ENCODE results near the gene JUND.

The JUND gene

GRCh38 chr19:18307271-18307681 lies 25.9 kb upstream of the JUND start:
- DNase-seq (ENCODE audit: low read depth) = no peak

GRCh38 chr19:18306888-18307260 lies 25.5 kb upstream of the JUND start:
- no peak for DNase-seq (ENCODE audit: low read depth)
- Histone ChIP-seq H3K27me3 (replicated peaks; ENCODE audit: control insufficient read depth, insufficient read depth, low read length) (no peaks in the 10 kb centered on the region), H3K9ac (ENCODE audit: low read length) (no peak overlapping the region), H3K4me3 (ENCODE audit: low read length) (no peak overlapping the region), H3K9me3 (ENCODE audit: control insufficient read depth, low read length) (no peaks in the 10 kb centered on the region), H3K4me1 (ENCODE audit: control insufficient read depth, insufficient read depth, low read length) (peaks cover 30% of the 10 kb centered on the region), H3K36me3 (ENCODE audit: control insufficient read depth, insufficient read depth, low read length, severe bottlenecking) (peaks cover 10% of the 10 kb centered on the region)

More at GRCh38 chr19:18307271-18307681, 25.9 kb upstream of the JUND start:
- peaks cover 30% of the 10 kb centered on the region for H3K4me1 ChIP-seq (ENCODE audit: control insufficient read depth, insufficient read depth, low read length)
- H3K36me3 ChIP-seq (ENCODE audit: control insufficient read depth, insufficient read depth, low read length, severe bottlenecking) = peaks cover 13% of the 10 kb centered on the region
- H3K4me3 ChIP-seq (ENCODE audit: low read length) = no peak overlapping the region
- no peak overlapping the region for H3K9ac ChIP-seq (ENCODE audit: low read length)
- no peaks in the 10 kb centered on the region for H3K27me3 ChIP-seq (replicated peaks; ENCODE audit: control insufficient read depth, insufficient read depth, low read length)
- no peaks in the 10 kb centered on the region for H3K9me3 ChIP-seq (ENCODE audit: control insufficient read depth, low read length)

- Histone ChIP-seq H3K4me1 (ENCODE audit: control insufficient read depth, insufficient read depth, low read length) (peaks cover 34% of the 10 kb centered on the region), H3K36me3 (ENCODE audit: control insufficient read depth, insufficient read depth, low read length, severe bottlenecking) (peaks cover 6% of the 10 kb centered on the region), H3K9me3 (ENCODE audit: control insufficient read depth, low read length) (no peaks in the 10 kb centered on the region), H3K27me3 (replicated peaks; ENCODE audit: control insufficient read depth, insufficient read depth, low read length) (no peaks in the 10 kb centered on the region), H3K9ac (ENCODE audit: low read length) (no peak overlapping the region), H3K4me3 (ENCODE audit: low read length) (no peak overlapping the region)
- DNase-seq (ENCODE audit: low read depth) = no peak
These were observed 24.9 kb upstream of the JUND start for GRCh38 chr19:18306209-18306887.

GRCh38 chr19:18304458-18305310 lies 23.3 kb upstream of the JUND start:
- H3K27me3 ChIP-seq (replicated peaks; ENCODE audit: control insufficient read depth, insufficient read depth, low read length) = no peaks in the 10 kb centered on the region
- H3K36me3 ChIP-seq (ENCODE audit: control insufficient read depth, insufficient read depth, low read length, severe bottlenecking) = peaks cover 5% of the 10 kb centered on the region
- H3K4me1 ChIP-seq (ENCODE audit: control insufficient read depth, insufficient read depth, low read length) = peaks cover 41% of the 10 kb centered on the region
- no peaks in the 10 kb centered on the region for H3K9me3 ChIP-seq (ENCODE audit: control insufficient read depth, low read length)
- DNase-seq (ENCODE audit: low read depth) = peak; percentile 92
- peak overlapping the region; percentile 98 for H3K9ac ChIP-seq (ENCODE audit: low read length)
- peak overlapping the region; percentile 80 for H3K4me3 ChIP-seq (ENCODE audit: low read length)

GRCh38 chr19:18304208-18304457 lies 22.7 kb upstream of the JUND start:
- Histone ChIP-seq H3K9ac (ENCODE audit: low read length) (peak overlapping the region; percentile 98), H3K9me3 (ENCODE audit: control insufficient read depth, low read length) (no peaks in the 10 kb centered on the region), H3K4me3 (ENCODE audit: low read length) (peak overlapping the region; percentile 80), H3K36me3 (ENCODE audit: control insufficient read depth, insufficient read depth, low read length, severe bottlenecking) (peaks cover 2% of the 10 kb centered on the region), H3K27me3 (replicated peaks; ENCODE audit: control insufficient read depth, insufficient read depth, low read length) (no peaks in the 10 kb centered on the region), H3K4me1 (ENCODE audit: control insufficient read depth, insufficient read depth, low read length) (peaks cover 41% of the 10 kb centered on the region)
- DNase-seq (ENCODE audit: low read depth) = no peak

- peaks cover 41% of the 10 kb centered on the region for H3K4me1 ChIP-seq (ENCODE audit: control insufficient read depth, insufficient read depth, low read length)
- no peaks in the 10 kb centered on the region for H3K9me3 ChIP-seq (ENCODE audit: control insufficient read depth, low read length)
- H3K9ac ChIP-seq (ENCODE audit: low read length) = peak overlapping the region; percentile 78
- no peak for DNase-seq (ENCODE audit: low read depth)
- H3K4me3 ChIP-seq (ENCODE audit: low read length) = no peak overlapping the region
- H3K36me3 ChIP-seq (ENCODE audit: control insufficient read depth, insufficient read depth, low read length, severe bottlenecking) = no peaks in the 10 kb centered on the region
- no peaks in the 10 kb centered on the region for H3K27me3 ChIP-seq (replicated peaks; ENCODE audit: control insufficient read depth, insufficient read depth, low read length)
These were observed 20.3 kb upstream of the JUND start for GRCh38 chr19:18301718-18302111.

- Histone ChIP-seq H3K36me3 (ENCODE audit: control insufficient read depth, insufficient read depth, low read length, severe bottlenecking) (no peaks in the 10 kb centered on the region), H3K4me3 (ENCODE audit: low read length) (peak overlapping the region; percentile 27), H3K27me3 (replicated peaks; ENCODE audit: control insufficient read depth, insufficient read depth, low read length) (no peaks in the 10 kb centered on the region), H3K9ac (ENCODE audit: low read length) (peak overlapping the region; percentile 78), H3K4me1 (ENCODE audit: control insufficient read depth, insufficient read depth, low read length) (peaks cover 41% of the 10 kb centered on the region), H3K9me3 (ENCODE audit: control insufficient read depth, low read length) (no peaks in the 10 kb centered on the region)
- DNase-seq (ENCODE audit: low read depth) = peak; percentile 72
These were observed 19.7 kb upstream of the JUND start for GRCh38 chr19:18300930-18301717.

GRCh38 chr19:18299654-18300053 lies 18.2 kb upstream of the JUND start:
- DNase-seq (ENCODE audit: low read depth) = no peak
- H3K36me3 ChIP-seq (ENCODE audit: control insufficient read depth, insufficient read depth, low read length, severe bottlenecking) = no peaks in the 10 kb centered on the region
- no peak overlapping the region for H3K9ac ChIP-seq (ENCODE audit: low read length)
- peaks cover 30% of the 10 kb centered on the region for H3K4me1 ChIP-seq (ENCODE audit: control insufficient read depth, insufficient read depth, low read length)
- no peaks in the 10 kb centered on the region for H3K9me3 ChIP-seq (ENCODE audit: control insufficient read depth, low read length)
- H3K4me3 ChIP-seq (ENCODE audit: low read length) = no peak overlapping the region
- H3K27me3 ChIP-seq (replicated peaks; ENCODE audit: control insufficient read depth, insufficient read depth, low read length) = no peaks in the 10 kb centered on the region

GRCh38 chr19:18298601-18299000 lies 17.2 kb upstream of the JUND start:
- Histone ChIP-seq H3K4me3 (ENCODE audit: low read length) (no peak overlapping the region), H3K36me3 (ENCODE audit: control insufficient read depth, insufficient read depth, low read length, severe bottlenecking) (no peaks in the 10 kb centered on the region), H3K9ac (ENCODE audit: low read length) (no peak overlapping the region), H3K4me1 (ENCODE audit: control insufficient read depth, insufficient read depth, low read length) (peaks cover 21% of the 10 kb centered on the region), H3K27me3 (replicated peaks; ENCODE audit: control insufficient read depth, insufficient read depth, low read length) (no peaks in the 10 kb centered on the region), H3K9me3 (ENCODE audit: control insufficient read depth, low read length) (no peaks in the 10 kb centered on the region)
- no peak for DNase-seq (ENCODE audit: low read depth)

GRCh38 chr19:18297308-18297707 lies 15.9 kb upstream of the JUND start:
- H3K27me3 ChIP-seq (replicated peaks; ENCODE audit: control insufficient read depth, insufficient read depth, low read length) = no peaks in the 10 kb centered on the region
- peak; percentile 41 for DNase-seq (ENCODE audit: low read depth)

GRCh38 chr19:18295034-18295451 lies 13.6 kb upstream of the JUND start:
- DNase-seq (ENCODE audit: low read depth) = no peak

More at GRCh38 chr19:18297308-18297707, 15.9 kb upstream of the JUND start:
- H3K4me3 ChIP-seq (ENCODE audit: low read length) = no peak overlapping the region
- no peaks in the 10 kb centered on the region for H3K9me3 ChIP-seq (ENCODE audit: control insufficient read depth, low read length)
- H3K9ac ChIP-seq (ENCODE audit: low read length) = no peak overlapping the region
- H3K4me1 ChIP-seq (ENCODE audit: control insufficient read depth, insufficient read depth, low read length) = peaks cover 23% of the 10 kb centered on the region
- no peaks in the 10 kb centered on the region for H3K36me3 ChIP-seq (ENCODE audit: control insufficient read depth, insufficient read depth, low read length, severe bottlenecking)

More at GRCh38 chr19:18295034-18295451, 13.6 kb upstream of the JUND start:
- H3K4me3 ChIP-seq (ENCODE audit: low read length) = no peak overlapping the region
- H3K4me1 ChIP-seq (ENCODE audit: control insufficient read depth, insufficient read depth, low read length) = peaks cover 25% of the 10 kb centered on the region
- no peaks in the 10 kb centered on the region for H3K27me3 ChIP-seq (replicated peaks; ENCODE audit: control insufficient read depth, insufficient read depth, low read length)
- no peaks in the 10 kb centered on the region for H3K9me3 ChIP-seq (ENCODE audit: control insufficient read depth, low read length)
- no peaks in the 10 kb centered on the region for H3K36me3 ChIP-seq (ENCODE audit: control insufficient read depth, insufficient read depth, low read length, severe bottlenecking)
- no peak overlapping the region for H3K9ac ChIP-seq (ENCODE audit: low read length)
